Skeletal muscle tissue (tissue), 4 donors: ENCODE results near the gene NCOA5. TPM values are rescaled to one million over a fixed set of nuclear protein-coding genes. Genes with fewer than 3 reads are reported as not detected.

Experiments
- H3K27ac ChIP-seq: one replicate; pipeline ENCODE4 v1.7.0; 2013; ENCODE audit warnings: mild to moderate bottlenecking, low read depth, low read length, inconsistent platforms
- H3K27me3 ChIP-seq, 3 donors: one replicate each; pipeline ENCODE4 v1.7.0; 2013; ENCODE audit warnings: low read length in 3 of 3; ENCODE audit not compliant: control insufficient read depth in 3 of 3, insufficient read depth in 3 of 3
- H3K36me3 ChIP-seq, 3 donors: one replicate each; pipeline ENCODE4 v1.7.0; 2013; ENCODE audit warnings: low read length in 3 of 3; ENCODE audit not compliant: control insufficient read depth in 3 of 3, insufficient read depth in 3 of 3
- H3K4me1 ChIP-seq, 3 donors: one replicate each; pipeline ENCODE4 v1.7.0; 2013; ENCODE audit warnings: low read length in 3 of 3, mild to moderate bottlenecking in 3 of 3; ENCODE audit not compliant: control insufficient read depth in 3 of 3, insufficient read depth in 3 of 3
- H3K4me3 ChIP-seq, 3 donors: one replicate each; pipeline ENCODE4 v1.7.0; 2013; ENCODE audit warnings: low read length in 3 of 3
- H3K9ac ChIP-seq, 3 donors: one replicate each; pipeline ENCODE4 v1.7.0; 2013; ENCODE audit warnings: low read length in 3 of 3, mild to moderate bottlenecking in 3 of 3, moderate library complexity in 2 of 3, low read depth in 1 of 3
- H3K9me3 ChIP-seq, 3 donors: one replicate each; pipeline ENCODE4 v1.7.0; 2013; ENCODE audit warnings: low read length in 3 of 3; ENCODE audit not compliant: control insufficient read depth in 3 of 3
- total RNA-seq: library from RNA; depleted of rRNA; stranded (reverse); fragments of >200 nt; gene quantifications from one replicate; pipeline ENCODE4 v1.2.3, GENCODE V29; 2014
- donor health status: Osteomylitis.

Gene NCOA5
- 10.4 TPM for total RNA-seq

DNA sequence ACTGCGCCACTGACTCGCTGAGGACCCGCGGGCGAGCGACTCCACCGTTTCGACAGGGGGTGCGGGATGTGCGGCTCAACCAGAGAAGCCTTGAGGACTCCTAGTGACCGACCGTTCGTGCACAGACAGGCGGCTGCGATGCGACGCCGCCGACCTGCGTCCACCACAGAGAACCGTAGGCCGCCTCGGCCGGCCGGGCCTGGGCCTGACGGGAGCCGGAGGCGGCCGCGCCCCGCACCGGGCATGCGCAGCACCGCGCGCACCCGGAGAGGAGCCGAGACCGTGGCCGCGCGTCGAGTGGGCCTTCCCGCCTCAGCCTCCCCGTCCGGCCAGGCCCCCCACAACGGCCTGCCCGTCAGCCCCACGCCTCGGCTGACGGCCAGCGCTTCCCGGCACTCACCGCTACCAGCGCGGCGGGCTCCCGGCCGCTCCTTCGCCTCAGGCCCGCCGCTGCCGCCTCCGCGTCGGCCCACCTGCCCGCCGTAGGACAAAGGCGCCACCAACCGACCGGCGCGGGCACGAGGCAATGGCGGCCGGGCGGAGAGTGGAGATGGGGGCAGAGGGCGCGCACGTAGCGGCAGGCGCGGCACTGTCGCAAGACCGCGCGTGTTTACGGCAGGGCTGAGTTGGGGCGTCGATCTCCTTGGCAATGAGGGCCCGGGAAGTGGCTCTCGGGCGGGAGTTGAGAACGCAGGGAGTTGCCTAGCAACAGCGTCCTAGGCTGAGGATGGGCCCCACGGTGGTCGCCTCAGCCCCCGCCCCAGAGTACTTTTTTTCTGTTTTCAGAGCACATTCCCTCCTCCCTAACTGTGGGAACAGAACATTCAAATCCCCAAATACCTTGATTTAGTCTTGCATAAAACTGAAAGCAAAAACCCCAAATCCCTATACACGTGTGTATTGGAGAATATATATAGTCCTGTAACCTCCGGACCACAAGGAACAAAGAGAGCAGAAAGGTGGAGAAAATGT lies at the start of gene NCOA5:
Gene NCOA5, minus strand, starts transcription at position 546 of the 972 bp plus-strand sequence. CDS start 10,538 bp downstream, outside the sequence.
- Histone ChIP-seq H3K36me3 (no peaks in the 10 kb centered on the region), H3K9me3 (no peaks in the 10 kb centered on the region), H3K4me3 (peak within 1 kb of the TSS; percentile 84 to 92 (median 86)), H3K27ac (peak within 1 kb of the TSS; percentile 96), H3K4me1 (peaks cover 25 to 35% (median 33%) of the 10 kb centered on the region in 3 donors), H3K9ac (peak within 1 kb of the TSS; percentile 94), H3K27me3 (no peaks in the 10 kb centered on the region)

- no peaks in the 10 kb centered on the region for H3K36me3 ChIP-seq
- H3K4me3 ChIP-seq, result no peak overlapping the region
- peaks cover 19 to 67% (median 44%) of the 10 kb centered on the region in 3 donors for H3K27me3 ChIP-seq
- H3K9me3 ChIP-seq, result no peaks in the 10 kb centered on the region
- no peaks in the 10 kb centered on the region for H3K4me1 ChIP-seq
- no peak overlapping the region for H3K27ac ChIP-seq
- H3K9ac ChIP-seq, result no peak overlapping the region
Measured at GRCh38 chr20:46139266-46139889, 49.6 kb upstream of the NCOA5 start.

DNA sequence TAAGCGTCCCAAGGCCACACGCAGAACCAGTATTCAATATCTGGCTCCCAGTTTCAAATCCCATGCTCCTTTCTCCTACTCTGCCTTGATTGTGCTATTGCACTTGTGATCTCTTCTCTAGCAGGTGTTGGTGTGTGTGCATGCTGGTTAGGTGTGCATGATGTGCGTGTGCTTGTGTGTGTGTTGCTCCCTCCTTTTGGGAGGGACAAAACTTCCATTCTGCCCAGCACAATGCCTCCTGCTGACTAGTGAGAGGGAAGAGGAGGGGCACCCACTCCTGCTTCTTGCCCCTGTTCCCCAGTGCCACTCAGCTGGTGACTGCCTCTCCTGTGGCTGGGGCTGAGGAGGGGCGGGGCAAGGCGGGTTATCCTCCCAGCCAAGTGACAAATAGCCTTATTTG lies 48.1 kb upstream of the NCOA5 start:
- Histone ChIP-seq H3K4me1 (peaks cover 0 to 3% (median 2%) of the 10 kb centered on the region in 3 donors), H3K27me3 (peaks cover 19 to 65% (median 47%) of the 10 kb centered on the region in 3 donors), H3K9me3 (no peaks in the 10 kb centered on the region), H3K4me3 (no peak overlapping the region), H3K27ac (no peak overlapping the region), H3K36me3 (no peaks in the 10 kb centered on the region), H3K9ac (no peak overlapping the region)

GRCh38 chr20:46135856-46136633 lies 46.3 kb upstream of the NCOA5 start:
- Histone ChIP-seq H3K9ac (no peak overlapping the region), H3K4me3 (no peak overlapping the region), H3K4me1 (peaks cover 0 to 12% (median 3%) of the 10 kb centered on the region in 3 donors), H3K27me3 (peaks cover 22 to 52% (median 48%) of the 10 kb centered on the region in 3 donors), H3K9me3 (no peaks in the 10 kb centered on the region), H3K27ac (no peak overlapping the region), H3K36me3 (no peaks in the 10 kb centered on the region)

- no peak overlapping the region for H3K9ac ChIP-seq
- no peaks in the 10 kb centered on the region for H3K36me3 ChIP-seq
- no peak overlapping the region for H3K4me3 ChIP-seq
- peaks cover 13 to 50% (median 41%) of the 10 kb centered on the region in 3 donors for H3K27me3 ChIP-seq
- no peaks in the 10 kb centered on the region for H3K9me3 ChIP-seq
- H3K27ac ChIP-seq, result no peak overlapping the region
- peaks cover 6 to 21% (median 10%) of the 10 kb centered on the region in 3 donors for H3K4me1 ChIP-seq
Measured at GRCh38 chr20:46134716-46135115, 45.0 kb upstream of the NCOA5 start.

- no peak overlapping the region for H3K27ac ChIP-seq
- peaks cover 13 to 45% (median 35%) of the 10 kb centered on the region in 3 donors for H3K27me3 ChIP-seq
- no peak overlapping the region for H3K4me3 ChIP-seq
- no peaks in the 10 kb centered on the region for H3K36me3 ChIP-seq
- no peaks in the 10 kb centered on the region for H3K9me3 ChIP-seq
- H3K9ac ChIP-seq, result no peak overlapping the region
- peaks cover 6 to 21% (median 10%) of the 10 kb centered on the region in 3 donors for H3K4me1 ChIP-seq
Measured at GRCh38 chr20:46133886-46134654, 44.3 kb upstream of the NCOA5 start.

- H3K9me3 ChIP-seq, result no peaks in the 10 kb centered on the region
- H3K4me1 ChIP-seq, result peaks cover 6 to 24% (median 10%) of the 10 kb centered on the region in 3 donors
- H3K36me3 ChIP-seq, result no peaks in the 10 kb centered on the region
- H3K4me3 ChIP-seq, result no peak overlapping the region
- peaks cover 9 to 35% (median 30%) of the 10 kb centered on the region in 3 donors for H3K27me3 ChIP-seq
- H3K9ac ChIP-seq, result no peak overlapping the region
- H3K27ac ChIP-seq, result no peak overlapping the region
Measured at GRCh38 chr20:46132705-46133120, 43.0 kb upstream of the NCOA5 start.

GRCh38 chr20:46131396-46131795 lies 41.6 kb upstream of the NCOA5 start:
- Histone ChIP-seq H3K9ac (no peak overlapping the region), H3K4me1 (peaks cover 6 to 24% (median 10%) of the 10 kb centered on the region in 3 donors), H3K9me3 (no peaks in the 10 kb centered on the region), H3K27ac (no peak overlapping the region), H3K36me3 (peaks cover 3 to 5% (median 4%) of the 10 kb centered on the region in 3 donors), H3K4me3 (no peak overlapping the region), H3K27me3 (peaks cover 5 to 28% (median 25%) of the 10 kb centered on the region in 3 donors)

- H3K4me3 ChIP-seq, result no peak overlapping the region
- H3K9ac ChIP-seq, result no peak overlapping the region
- peaks cover 4 to 28% (median 19%) of the 10 kb centered on the region in 3 donors for H3K27me3 ChIP-seq
- H3K9me3 ChIP-seq, result no peaks in the 10 kb centered on the region
- peaks cover 5 to 8% (median 7%) of the 10 kb centered on the region in 3 donors for H3K36me3 ChIP-seq
- no peak overlapping the region for H3K27ac ChIP-seq
- H3K4me1 ChIP-seq, result peaks cover 6 to 24% (median 10%) of the 10 kb centered on the region in 3 donors
Measured at GRCh38 chr20:46130534-46130933, 40.8 kb upstream of the NCOA5 start.
